ENCODE data around the gene RPL27A. TPM values are rescaled to one million over a fixed set of nuclear protein-coding genes. Genes with fewer than 3 reads are reported as not detected.

Gene RPL27A
- total and polyA plus RNA-seq, 2 of the 8 experiments (the other 6 are each of a cell fraction or from before 2014, with no cell fraction given), result 1,756 to 1,777 TPM

DNA sequence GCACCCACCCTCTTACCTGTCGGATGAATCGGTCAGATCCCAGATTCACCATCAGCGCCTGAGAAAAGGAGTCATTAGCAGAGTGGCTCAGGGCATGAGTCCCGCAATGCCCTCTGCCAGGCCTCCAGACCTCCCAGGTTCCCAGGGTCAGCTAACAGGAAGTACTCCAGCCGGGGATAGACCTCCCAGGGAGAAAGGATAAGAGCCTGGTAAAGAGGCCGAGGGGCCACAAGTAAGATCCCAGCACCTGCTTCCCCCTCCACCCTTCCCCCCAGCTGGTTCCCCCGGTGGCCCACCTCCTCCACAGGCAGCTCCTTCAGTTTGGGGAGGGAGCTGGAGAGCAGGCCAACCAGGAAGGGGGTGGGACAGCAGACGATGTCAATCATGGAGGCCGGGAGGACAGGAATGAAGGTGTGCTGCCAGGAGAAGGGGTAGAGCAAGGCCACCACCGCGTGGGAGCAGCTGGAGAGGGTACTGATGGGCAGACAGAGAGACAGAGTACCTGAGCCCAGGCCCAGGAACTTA, 16.4 kb downstream of the RPL27A start:
- H4K91ac ChIP-seq (replicated peaks; ENCODE audit: insufficient read length, low read length), result peak overlapping the region; percentile 85
- no peak overlapping the region for H3K4me3 ChIP-seq (ENCODE audit: extremely low read depth in 1 of 4, insufficient read depth in 2 of 4, low read depth in 3 of 4, low read length in 4 of 4)
- 82% methylated on average over 9 of the region's 11 CpGs; no CpG with 5 or more reads in 1 of the 2 experiments for WGBS, 2 experiments (ENCODE audit: extremely low coverage in 1 of 2, insufficient coverage in 1 of 2, insufficient read length in 1 of 2, insufficient replicate concordance in 2 of 2, low coverage in 1 of 2, low lambda C conversion rate in 2 of 2, missing lambda C conversion rate in 1 of 2)
- ChIA-PET CTCF (ENCODE audit: partially characterized antibody) (interaction anchor here (0.8 to 1.6 kb wide), 10 partner anchors 9 to 261 kb away, joined by 3 to 5 read pairs (median 3); a partner anchor contains a TSS), POLR2A (ENCODE audit: partially characterized antibody) (interaction anchor here (0.6 to 11.1 kb wide), 19 partner anchors 8 to 785 kb away, joined by 3 to 248 read pairs (median 4); partner anchors contain the start of genes RPL27A and TRIM66)
- TF ChIP-seq POU5F1 (IDR thresholded peaks at IDR 0.05; ENCODE audit: low read depth, low read length), result no peak
- TF ChIP-seq GABPA (IDR thresholded peaks at IDR 0.05; ENCODE audit: borderline replicate concordance, insufficient read depth, low read length), result no peak
- TF ChIP-seq NRF1 (IDR thresholded peaks at IDR 0.05; ENCODE audit: low read depth, low read length), result no peak
- TF ChIP-seq SIN3A (conservative IDR thresholded peaks at IDR 0.05 in 1 of 2, IDR thresholded peaks at IDR 0.05 in 1 of 2; ENCODE audit: low read depth in 1 of 2, low read length in 2 of 2), result 0 out of 4 replicates have a peak, but pooled peaks of 1 of the 2 experiments have one; percentile 18
- no peak for TF ChIP-seq HDAC6 (IDR thresholded peaks at IDR 0.05; ENCODE audit: low read depth, low read length)
- peak; percentile 16; the same call in 1 of the 2 replicates for TF ChIP-seq SP1 (IDR thresholded peaks at IDR 0.05; ENCODE audit: low read depth, low read length)
- TF ChIP-seq MAFK (IDR thresholded peaks at IDR 0.05; ENCODE audit: low read depth, low read length), result no peak
- no peak for TF ChIP-seq CREB1 (IDR thresholded peaks at IDR 0.05)
- TF ChIP-seq ASH2L (IDR thresholded peaks at IDR 0.05; ENCODE audit: low read length), result no peak
- no peak for TF ChIP-seq JUN (IDR thresholded peaks at IDR 0.05; ENCODE audit: low read depth, low read length)
- TF ChIP-seq CHD1 (IDR thresholded peaks at IDR 0.05; ENCODE audit: low read depth, low read length), result no peak
- peak overlapping the region; percentile 100; the same call in 1 of the 2 replicates for H2BK20ac ChIP-seq (ENCODE audit: low read length)
- H2BK5ac ChIP-seq (ENCODE audit: low read depth, low read length), result peak overlapping the region; percentile 94
- H4K5ac ChIP-seq (ENCODE audit: insufficient read length, low read depth, low read length), result peak overlapping the region; percentile 32
- H3K27ac ChIP-seq (ENCODE audit: low read depth, low read length), result peak overlapping the region; percentile 73
- no peak overlapping the region; a peak in 2 of 7 replicates for H3K9ac ChIP-seq (replicated peaks in 1 of 4; ENCODE audit: extremely low read depth in 1 of 4, low read depth in 3 of 4, low read length in 3 of 4)
- H3K79me2 ChIP-seq (ENCODE audit: control insufficient read depth in 1 of 2, insufficient read depth in 2 of 2, low read length in 2 of 2), result no peaks in the 10 kb centered on the region
- peaks cover 15 to 30% (median 20%) of the 10 kb centered on the region in 4 experiments; a peak in 6 of 7 replicates for H3K4me1 ChIP-seq (replicated peaks in 1 of 4; ENCODE audit: control insufficient read depth in 3 of 4, insufficient read depth in 4 of 4, low read length in 3 of 4)
- H3K23me2 ChIP-seq (ENCODE audit: low read depth, low read length), result no peaks in the 10 kb centered on the region; the same call in 1 of the 2 replicates
- no peaks in the 10 kb centered on the region for H4K20me1 ChIP-seq (replicated peaks in 1 of 2; ENCODE audit: control insufficient read depth in 1 of 2, insufficient read depth in 2 of 2, low read length in 2 of 2)
- H3K4ac ChIP-seq (replicated peaks; ENCODE audit: insufficient read length, low read depth, low read length), result peak overlapping the region; percentile 51
- H3K27me3 ChIP-seq (replicated peaks in 1 of 4; ENCODE audit: control insufficient read depth in 3 of 4, extremely low read depth in 1 of 4, insufficient read depth in 3 of 4, low read length in 3 of 4), result no peaks in the 10 kb centered on the region
- no peak overlapping the region for H2AFZ ChIP-seq (ENCODE audit: low read length)
- no peak overlapping the region for H2BK15ac ChIP-seq (ENCODE audit: low read length)
- peak overlapping the region; percentile 86 for H3K18ac ChIP-seq (ENCODE audit: extremely low read depth, low read length)
- no peaks in the 10 kb centered on the region for H3K9me3 ChIP-seq (ENCODE audit: insufficient read depth in 2 of 2, low read depth in 1 of 2, low read length in 1 of 2)
- no peak overlapping the region for H3K56ac ChIP-seq (replicated peaks; ENCODE audit: insufficient read length, low read depth, low read length)
- no peak for FAIRE-seq
- peak overlapping the region; percentile 97 for H2BK12ac ChIP-seq (ENCODE audit: low read depth, low read length)
- no peak overlapping the region for H4K8ac ChIP-seq (ENCODE audit: extremely low read depth, insufficient read depth, low read length)
- H3K79me1 ChIP-seq (ENCODE audit: low read depth, low read length), result no peaks in the 10 kb centered on the region; the same call in 1 of the 2 replicates
- peak overlapping the region; percentile 8 to 36; a peak in 3 of 4 replicates for H3K4me2 ChIP-seq (ENCODE audit: insufficient read depth in 1 of 2, low read depth in 2 of 2, low read length in 2 of 2)
- peak overlapping the region; percentile 97 for H2AK5ac ChIP-seq (ENCODE audit: low read depth, low read length)
- peak in 1 of 2 experiments; percentile 66 for DNase-seq (ENCODE audit: low read depth in 1 of 2, low spot score in 2 of 2)
- peak overlapping the region; percentile 39 for H2BK120ac ChIP-seq (replicated peaks; ENCODE audit: low read depth, low read length)
- no peak overlapping the region for H3K23ac ChIP-seq (ENCODE audit: insufficient read length)
- no peak overlapping the region for H3K14ac ChIP-seq (ENCODE audit: insufficient read length)
- peaks cover 2 to 19% (median 9%) of the 10 kb centered on the region in 4 experiments; a peak in 6 of 8 replicates for H3K36me3 ChIP-seq (ENCODE audit: control insufficient read depth in 2 of 4, insufficient read depth in 4 of 4, low read length in 3 of 4)

Measured in H1 (cell line).